Loucy (cell line): ENCODE measurements around the gene ZSWIM6.
A peak's percentile ranks its signal among the peaks of the same experiment; 100 is the strongest.

Source experiments
- H2AFZ ChIP-seq: fragments of 200-600 bp; sonication (generic); 2 replicates; pipeline ENCODE4 v1.6.0; 2016; ENCODE audit warnings: antibody characterized with exemption, mild to moderate bottlenecking, low read length, moderate library complexity
- H3F3A ChIP-seq: fragments of 200-600 bp; 2 replicates; pipeline ENCODE4 v1.6.0; 2016; ENCODE audit warnings: antibody characterized with exemption, low read depth, mild to moderate bottlenecking
- H3K27me3 ChIP-seq: fragments of 200-600 bp; sonication (generic); 2 replicates; pipeline ENCODE4 v1.6.1; 2014; ENCODE audit warnings: low read length, mild to moderate bottlenecking; ENCODE audit not compliant: insufficient read depth, poor library complexity, severe bottlenecking
- H3K36me3 ChIP-seq: fragments of 200-600 bp; sonication (generic); 2 replicates; pipeline ENCODE4 v1.6.1; 2016; ENCODE audit warnings: low read length; ENCODE audit not compliant: insufficient read depth
- H3K4me1 ChIP-seq: fragments of 200-600 bp; sonication (generic); 2 replicates; pipeline ENCODE4 v1.5.1; 2014; ENCODE audit warnings: low read length, mild to moderate bottlenecking; ENCODE audit not compliant: insufficient read depth, poor library complexity, severe bottlenecking
- H3K4me2 ChIP-seq: fragments of 200-600 bp; sonication (generic); 2 replicates; pipeline ENCODE4 v1.6.0; 2014; ENCODE audit warnings: antibody characterized with exemption, low read length, low read depth, mild to moderate bottlenecking; ENCODE audit not compliant: poor library complexity, severe bottlenecking
- H3K4me3 ChIP-seq: fragments of 200-600 bp; sonication (generic); 2 replicates; pipeline ENCODE4 v1.5.1; 2014; ENCODE audit warnings: low read length, mild to moderate bottlenecking, mixed read lengths; ENCODE audit not compliant: poor library complexity, severe bottlenecking
- H3K79me2 ChIP-seq: fragments of 200-600 bp; sonication (generic); 2 replicates; pipeline ENCODE4 v1.6.1; 2014; ENCODE audit warnings: low read length; ENCODE audit not compliant: insufficient read depth
- H3K9ac ChIP-seq: fragments of 200-600 bp; sonication (generic); 2 replicates; pipeline ENCODE4 v1.6.0; 2014; ENCODE audit warnings: mild to moderate bottlenecking, low read depth, low read length, moderate library complexity; ENCODE audit not compliant: poor library complexity, severe bottlenecking
- H3K9me2 ChIP-seq: fragments of 200-600 bp; sonication (generic); replicated peaks from 2 replicates; pipeline ENCODE4 v1.6.1; 2016; ENCODE audit warnings: low read depth, low read length, mixed read lengths
- H3K9me3 ChIP-seq: fragments of 200-600 bp; sonication (generic); 2 replicates; pipeline ENCODE4 v1.6.1; 2014; ENCODE audit warnings: mild to moderate bottlenecking, antibody characterized with exemption, low read length, low read depth; ENCODE audit not compliant: insufficient read depth
- H4K20me1 ChIP-seq: fragments of 200-600 bp; sonication (generic); 2 replicates; pipeline ENCODE4 v1.6.0; 2014; ENCODE audit warnings: antibody characterized with exemption, low read length, mild to moderate bottlenecking; ENCODE audit not compliant: insufficient read depth, poor library complexity, severe bottlenecking
- EZH2phosphoT487 ChIP-seq: fragments of 200-600 bp; IDR thresholded peaks from 2 replicates; pipeline ENCODE4 v1.6.1; 2018; ENCODE audit warnings: antibody characterized with exemption, mild to moderate bottlenecking, moderate library complexity, borderline replicate concordance
- TF ChIP-seq, protein P1 (sequence below): fragments of 200-600 bp; sonication (generic); conservative IDR thresholded peaks from 2 replicates; pipeline ENCODE4 v1.5.1; 2014; ENCODE audit warnings: mild to moderate bottlenecking, antibody characterized with exemption, low read length

ZSWIM6 gene

DNA sequence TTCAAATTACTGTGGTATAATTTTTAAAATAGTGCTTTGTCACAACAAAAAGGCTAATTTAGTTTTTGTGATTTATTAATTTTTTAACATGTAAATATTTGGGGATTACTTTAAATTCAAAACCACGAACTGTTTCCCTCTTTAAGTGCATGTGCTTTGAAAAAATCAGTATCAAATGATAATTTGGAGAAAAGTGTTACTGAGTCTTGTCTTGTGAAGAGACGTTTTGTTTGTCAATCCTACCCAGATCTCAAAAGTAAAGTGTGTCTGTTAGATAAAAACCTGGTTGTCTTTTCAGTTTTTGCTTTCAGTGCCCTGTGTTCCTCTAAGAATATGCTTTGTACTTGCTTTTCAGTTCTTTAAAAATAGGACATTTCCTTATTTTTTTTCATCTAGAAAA lies 7.7 kb downstream of the ZSWIM6 start:
- TF ChIP-seq, protein P1, sequence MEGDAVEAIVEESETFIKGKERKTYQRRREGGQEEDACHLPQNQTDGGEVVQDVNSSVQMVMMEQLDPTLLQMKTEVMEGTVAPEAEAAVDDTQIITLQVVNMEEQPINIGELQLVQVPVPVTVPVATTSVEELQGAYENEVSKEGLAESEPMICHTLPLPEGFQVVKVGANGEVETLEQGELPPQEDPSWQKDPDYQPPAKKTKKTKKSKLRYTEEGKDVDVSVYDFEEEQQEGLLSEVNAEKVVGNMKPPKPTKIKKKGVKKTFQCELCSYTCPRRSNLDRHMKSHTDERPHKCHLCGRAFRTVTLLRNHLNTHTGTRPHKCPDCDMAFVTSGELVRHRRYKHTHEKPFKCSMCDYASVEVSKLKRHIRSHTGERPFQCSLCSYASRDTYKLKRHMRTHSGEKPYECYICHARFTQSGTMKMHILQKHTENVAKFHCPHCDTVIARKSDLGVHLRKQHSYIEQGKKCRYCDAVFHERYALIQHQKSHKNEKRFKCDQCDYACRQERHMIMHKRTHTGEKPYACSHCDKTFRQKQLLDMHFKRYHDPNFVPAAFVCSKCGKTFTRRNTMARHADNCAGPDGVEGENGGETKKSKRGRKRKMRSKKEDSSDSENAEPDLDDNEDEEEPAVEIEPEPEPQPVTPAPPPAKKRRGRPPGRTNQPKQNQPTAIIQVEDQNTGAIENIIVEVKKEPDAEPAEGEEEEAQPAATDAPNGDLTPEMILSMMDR, result no peak
- TF ChIP-seq EZH2phosphoT487, result no peak
- H3K4me3 ChIP-seq, result no peak overlapping the region
- H3K4me1 ChIP-seq, result peaks cover 16% of the 10 kb centered on the region
- peak overlapping the region; percentile 19 for H3K4me2 ChIP-seq
- H4K20me1 ChIP-seq, result peaks cover 54% of the 10 kb centered on the region
- no peaks in the 10 kb centered on the region for H3K9me3 ChIP-seq
- peaks cover 84% of the 10 kb centered on the region for H3K79me2 ChIP-seq
- no peak overlapping the region for H2AFZ ChIP-seq
- H3K9me2 ChIP-seq, result no peaks in the 10 kb centered on the region
- no peaks in the 10 kb centered on the region for H3F3A ChIP-seq
- no peak overlapping the region for H3K9ac ChIP-seq
- no peaks in the 10 kb centered on the region for H3K36me3 ChIP-seq
- no peaks in the 10 kb centered on the region for H3K27me3 ChIP-seq

DNA sequence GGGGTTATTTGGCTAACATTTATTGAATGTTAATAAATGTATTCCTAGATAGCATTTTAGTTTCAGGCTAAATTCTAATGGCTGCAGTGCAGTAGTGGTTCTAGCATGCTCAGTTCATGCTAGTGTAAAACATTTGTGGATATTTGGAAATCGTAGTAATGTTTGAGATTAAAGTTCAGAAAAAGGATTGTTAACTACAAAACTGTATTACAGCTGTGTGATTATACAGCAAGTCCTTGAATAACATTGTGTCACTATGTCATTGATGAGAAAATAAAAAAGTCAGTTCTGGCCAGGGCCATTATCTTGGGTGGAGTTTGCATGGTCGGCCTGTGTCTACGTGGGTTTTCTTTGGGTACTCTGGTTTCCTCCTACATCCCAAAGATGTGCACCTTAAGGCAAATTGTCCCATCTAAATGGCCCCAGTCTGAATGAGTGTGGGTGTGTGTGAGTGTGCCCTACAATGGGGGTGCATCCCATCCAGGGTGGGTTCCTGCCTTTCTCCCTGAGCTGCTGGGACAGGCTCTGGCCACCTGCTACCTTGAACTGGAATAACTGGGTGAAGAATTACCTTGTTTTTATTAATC lies 8.8 kb downstream of the ZSWIM6 start:
- TF ChIP-seq, protein P1, result no peak
- no peak for TF ChIP-seq EZH2phosphoT487
- Histone ChIP-seq H3K4me3 (no peak overlapping the region), H3K27me3 (no peaks in the 10 kb centered on the region), H3K9me2 (no peaks in the 10 kb centered on the region), H3K9me3 (no peaks in the 10 kb centered on the region), H3K36me3 (no peaks in the 10 kb centered on the region), H3K79me2 (peaks cover 85% of the 10 kb centered on the region), H2AFZ (no peak overlapping the region), H4K20me1 (peaks cover 48% of the 10 kb centered on the region), H3K4me2 (no peak overlapping the region), H3K4me1 (peaks cover 15% of the 10 kb centered on the region), H3K9ac (no peak overlapping the region), H3F3A (no peaks in the 10 kb centered on the region)

DNA sequence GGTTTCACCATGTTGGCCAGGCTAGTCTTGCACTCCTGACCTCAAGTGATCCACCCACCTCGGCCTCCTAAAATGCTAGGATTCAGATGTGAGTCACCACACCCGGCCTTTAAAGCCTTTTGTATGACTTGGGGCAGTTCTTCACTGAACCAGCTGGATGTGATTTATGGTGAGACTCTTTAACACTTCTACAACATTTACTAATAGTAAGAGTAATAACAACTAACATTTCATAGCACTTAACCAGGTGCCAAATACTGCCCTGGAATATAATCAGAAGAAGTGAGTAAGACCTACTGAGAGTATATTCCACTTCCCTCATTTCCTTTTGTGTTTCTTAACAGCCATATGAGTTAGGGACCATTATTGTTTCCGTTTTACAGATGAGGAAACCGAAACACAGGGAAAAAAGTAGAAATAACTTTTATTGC lies 10.0 kb downstream of the ZSWIM6 start:
- Histone ChIP-seq H4K20me1 (peaks cover 41% of the 10 kb centered on the region), H3K27me3 (no peaks in the 10 kb centered on the region), H2AFZ (no peak overlapping the region), H3K4me2 (no peak overlapping the region), H3K9me3 (no peaks in the 10 kb centered on the region), H3K9me2 (no peaks in the 10 kb centered on the region), H3K9ac (no peak overlapping the region), H3K4me3 (no peak overlapping the region), H3K79me2 (peaks cover 85% of the 10 kb centered on the region), H3K4me1 (peaks cover 15% of the 10 kb centered on the region), H3K36me3 (no peaks in the 10 kb centered on the region), H3F3A (no peaks in the 10 kb centered on the region)
- TF ChIP-seq EZH2phosphoT487, result no peak
- TF ChIP-seq, protein P1, result no peak
